Measurements from ENCODE around the gene SSBP3.

The SSBP3 gene

GRCh38 chr1:54260810-54261209, 145.4 kb downstream of the SSBP3 start:
- no peak overlapping the region for H3K4me3 ChIP-seq
- no peak for TF ChIP-seq CTCF (IDR thresholded peaks at IDR 0.05)
- no peaks in the 10 kb centered on the region for H3K27me3 ChIP-seq
- no peak for DNase-seq
- intact Hi-C loops (cut with DNase I; ENCODE audit: low total_unique reads): loop anchor here (5.0 kb wide), 1 partner anchor 141 kb away; no protein-coding TSS in a partner anchor
- no peaks in the 10 kb centered on the region for H3K9me3 ChIP-seq
- peaks cover 0 to 12% (median 0%) of the 10 kb centered on the region in 4 donors for H3K4me1 ChIP-seq
- H3K36me3 ChIP-seq: peaks cover 5 to 27% (median 6%) of the 10 kb centered on the region in 3 donors
- H3K27ac ChIP-seq: no peak overlapping the region

GRCh38 chr1:54259546-54260140, 146.6 kb downstream of the SSBP3 start:
- Histone ChIP-seq H3K4me1 (peaks cover 0 to 14% (median 0%) of the 10 kb centered on the region in 4 donors), H3K9me3 (no peaks in the 10 kb centered on the region), H3K36me3 (peaks cover 5 to 25% (median 6%) of the 10 kb centered on the region in 3 donors), H3K27ac (no peak overlapping the region), H3K4me3 (no peak overlapping the region), H3K27me3 (no peaks in the 10 kb centered on the region)
- no peak for TF ChIP-seq CTCF (IDR thresholded peaks at IDR 0.05)
- intact Hi-C loops (cut with DNase I; ENCODE audit: low total_unique reads): loop anchor here (5.0 kb wide), 1 partner anchor 143 kb away; no protein-coding TSS in a partner anchor
- no peak for DNase-seq

GRCh38 chr1:54257876-54258275, 148.3 kb downstream of the SSBP3 start:
- Histone ChIP-seq H3K9me3 (no peaks in the 10 kb centered on the region), H3K4me3 (no peak overlapping the region), H3K36me3 (peaks cover 5 to 26% (median 6%) of the 10 kb centered on the region in 3 donors), H3K27ac (no peak overlapping the region), H3K4me1 (peaks cover 0 to 23% (median 10%) of the 10 kb centered on the region in 4 donors), H3K27me3 (no peaks in the 10 kb centered on the region)
- no peak for TF ChIP-seq CTCF (IDR thresholded peaks at IDR 0.05)
- intact Hi-C loops (cut with DNase I; ENCODE audit: low total_unique reads): no loop called here
- no peak for DNase-seq

- intact Hi-C loops (cut with DNase I; ENCODE audit: low total_unique reads): no loop called here
- H3K36me3 ChIP-seq: peaks cover 5 to 26% (median 6%) of the 10 kb centered on the region in 3 donors
- no peak overlapping the region for H3K4me3 ChIP-seq
- no peaks in the 10 kb centered on the region for H3K9me3 ChIP-seq
- no peaks in the 10 kb centered on the region for H3K27me3 ChIP-seq
- H3K4me1 ChIP-seq: peaks cover 0 to 23% (median 10%) of the 10 kb centered on the region in 4 donors
- H3K27ac ChIP-seq: no peak overlapping the region
- DNase-seq: no peak
- TF ChIP-seq CTCF (IDR thresholded peaks at IDR 0.05): no peak
Observed at GRCh38 chr1:54257346-54257620, 148.9 kb downstream of the SSBP3 start.

- H3K36me3 ChIP-seq: peaks cover 6 to 28% (median 8%) of the 10 kb centered on the region in 3 donors
- no peak overlapping the region for H3K27ac ChIP-seq
- no peak for DNase-seq
- no peaks in the 10 kb centered on the region for H3K9me3 ChIP-seq
- TF ChIP-seq CTCF (IDR thresholded peaks at IDR 0.05): no peak
- intact Hi-C loops (cut with DNase I; ENCODE audit: low total_unique reads): no loop called here
- H3K27me3 ChIP-seq: no peaks in the 10 kb centered on the region
- H3K4me1 ChIP-seq: peaks cover 0 to 23% (median 10%) of the 10 kb centered on the region in 4 donors
- H3K4me3 ChIP-seq: no peak overlapping the region
Observed at GRCh38 chr1:54256522-54257345, 149.5 kb downstream of the SSBP3 start.

Data from tibial artery (tissue), 4 donors.